Heart right ventricle (tissue), 16 donors: ENCODE results near the gene SLC30A7. TPM values are rescaled to one million over a fixed set of nuclear protein-coding genes. Genes with fewer than 3 reads are reported as not detected.

ENCODE experiments used
- ATAC-seq, 8 donors: fragments of 200-7000 bp; cut with Tn5 transposase; one replicate each; pipeline ENCODE4 v1.9.1; 2020; ENCODE audit warnings: mild to moderate bottlenecking in 8 of 8, moderate library complexity in 8 of 8, moderate number of reproducible peaks in 1 of 8
- DNase-seq, 2 donors: peaks; one replicate each; pipeline ENCODE4 v3.0.0-alpha.2; 2020
- H3K27ac ChIP-seq, 10 donors: fragments of 200-600 bp; sonication (generic) in 2 of 10; one replicate each; pipeline versions ENCODE4 v1.5.0 to v1.8.0; 2020 to 2022; ENCODE audit warnings: mild to moderate bottlenecking in 3 of 10
- H3K27me3 ChIP-seq, 7 donors: fragments of 200-600 bp; one replicate each; pipeline ENCODE4 v1.8.0; 2021 to 2022; ENCODE audit warnings: mild to moderate bottlenecking in 2 of 7
- H3K36me3 ChIP-seq, 9 donors: fragments of 200-600 bp; sonication (generic) in 1 of 9; one replicate each; pipeline versions ENCODE4 v1.5.0 to v1.8.0; 2020 to 2022; ENCODE audit warnings: mild to moderate bottlenecking in 2 of 9
- H3K4me1 ChIP-seq, 9 donors: fragments of 200-600 bp; sonication (generic) in 1 of 9; one replicate each; pipeline versions ENCODE4 v1.5.0 to v1.8.0; 2020 to 2022; ENCODE audit warnings: mild to moderate bottlenecking in 4 of 9
- H3K4me3 ChIP-seq, 10 donors: fragments of 200-600 bp; sonication (generic) in 2 of 10; one replicate each; pipeline versions ENCODE4 v1.5.0 to v1.8.0; 2020 to 2022; ENCODE audit warnings: mild to moderate bottlenecking in 7 of 10, moderate library complexity in 2 of 10
- H3K9me3 ChIP-seq, 11 donors: fragments of 200-600 bp in 10 of 11; sonication (generic) in 2 of 11; one replicate each; pipeline versions ENCODE4 v1.5.0 to v1.8.0; 2013 to 2022; ENCODE audit warnings: mild to moderate bottlenecking in 2 of 11, control low read depth in 1 of 11, moderate library complexity in 1 of 11
- WGBS, 2 donors: extraction: QIAGEN DNeasy Blood & Tissue Kit; methylation state at CpG; one replicate each; pipeline ENCODE4 v1.1.7; 2013; ENCODE audit warnings: inconsistent platforms in 1 of 2; 5-methylcytosine and 5-hydroxymethylcytosine counted together
- intact Hi-C, 10 donors: fragments of 100-400 bp; cut with DNase I; formaldehyde crosslinking; loops; one replicate each; pipeline versions ENCODE4 v1.11.1 to v1.14.2; 2022
- polyA plus RNA-seq, 2 donors: library from polyadenylated mRNA; stranded (reverse); fragments of 200-250 nt; gene quantifications; one replicate each; pipeline ENCODE4 v1.2.3, GENCODE V29; 2013
- total RNA-seq, 10 donors: library from RNA; stranded (reverse); fragmentation: NEBNext Ultra II Directional in 3 of 10; extraction: Animal tissue kit (Norgen Biotek cat#: 25700) in 3 of 10; gene quantifications; one replicate each; pipeline versions ENCODE4 v1.2.1 to v1.2.4, GENCODE V29; 2021 to 2023
- TF ChIP-seq, protein P1 (sequence below), 9 donors: fragments of 200-600 bp; sonication (generic) in 2 of 9; IDR thresholded peaks; one replicate each; pipeline versions ENCODE4 v1.5.0 to v1.8.0; 2021 to 2022; ENCODE audit warnings: antibody characterized with exemption in 9 of 9, mild to moderate bottlenecking in 5 of 9, moderate library complexity in 1 of 9
- donor health status: Arrhythmogenic right ventricular cardiomyopathy.
- donor health status: ischemic (EF 13 %, LVEDD 7.1; RV severe dilation, severe dysfunction).
- donor health status: healthy with polysubstance abuse.
- donor health status: DM: no; HTN: yes; CAD: no.
- donor health status: DM: no; HTN: no; CAD: no.
- donor health status: ischemic (EF 25% LVEDD 6.9; RV normal size, moderate dysfunction).
- donor health status: ischemic (EF 25% LVEDD 5.7; RV mildly dilated, moderate dysfunction).
- donor health status: healthy.
- donor health status: DM: yes; HTN: yes; CAD: no.
- donor health status: Ischemic cardiomyopathy.
- donor health status: ischemic (EF 35%, LVEDD 5.7; RV mildly dilated, moderate dysfunction).
- donor health status: nonischemic (EF 11% LVEDD 7.7; RV severe dilation, severe dysfunction).
- donor health status: DM: yes; HTN: yes; CAD: no.
- donor health status: PGD.
- donor health status: ischemic (EF 29% LVEDD 5.4; RV normal size, mild dysfunction).
- donor health status: nonischemic (EF 23%, LVEDD 6.1; RV moderate dilation, normal function).

Gene SLC30A7
- total and polyA plus RNA-seq, 12 donors = 1.7 to 16.2 (median 5.7) TPM

DNA sequence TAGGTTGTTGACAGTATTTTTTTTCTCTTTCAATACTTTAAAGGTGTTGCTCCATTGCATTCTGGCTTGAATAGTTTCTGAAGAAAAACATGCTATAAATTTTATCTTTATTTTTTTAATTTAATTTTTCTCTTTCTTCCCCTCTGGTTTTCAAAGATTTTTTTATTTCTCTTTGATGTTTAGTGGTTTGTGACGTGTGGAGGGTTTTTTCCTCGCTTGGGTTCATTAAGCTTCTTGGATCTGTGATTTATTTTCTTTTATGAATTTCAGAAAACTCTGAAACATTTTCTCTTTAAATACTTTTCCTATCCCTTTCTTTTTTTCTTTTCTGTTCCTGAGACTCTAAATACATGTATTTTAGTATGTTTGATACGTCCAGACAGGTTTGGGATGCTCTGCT lies 9.3 kb downstream of the SLC30A7 start:
- H3K27ac ChIP-seq = no peak overlapping the region
- intact Hi-C loops = no loop called here
- no peak for ATAC-seq
- peaks cover 0 to 11% (median 0%) of the 10 kb centered on the region in 11 donors for H3K9me3 ChIP-seq
- no peak for DNase-seq
- H3K4me1 ChIP-seq = no peaks in the 10 kb centered on the region
- TF ChIP-seq, protein P1, sequence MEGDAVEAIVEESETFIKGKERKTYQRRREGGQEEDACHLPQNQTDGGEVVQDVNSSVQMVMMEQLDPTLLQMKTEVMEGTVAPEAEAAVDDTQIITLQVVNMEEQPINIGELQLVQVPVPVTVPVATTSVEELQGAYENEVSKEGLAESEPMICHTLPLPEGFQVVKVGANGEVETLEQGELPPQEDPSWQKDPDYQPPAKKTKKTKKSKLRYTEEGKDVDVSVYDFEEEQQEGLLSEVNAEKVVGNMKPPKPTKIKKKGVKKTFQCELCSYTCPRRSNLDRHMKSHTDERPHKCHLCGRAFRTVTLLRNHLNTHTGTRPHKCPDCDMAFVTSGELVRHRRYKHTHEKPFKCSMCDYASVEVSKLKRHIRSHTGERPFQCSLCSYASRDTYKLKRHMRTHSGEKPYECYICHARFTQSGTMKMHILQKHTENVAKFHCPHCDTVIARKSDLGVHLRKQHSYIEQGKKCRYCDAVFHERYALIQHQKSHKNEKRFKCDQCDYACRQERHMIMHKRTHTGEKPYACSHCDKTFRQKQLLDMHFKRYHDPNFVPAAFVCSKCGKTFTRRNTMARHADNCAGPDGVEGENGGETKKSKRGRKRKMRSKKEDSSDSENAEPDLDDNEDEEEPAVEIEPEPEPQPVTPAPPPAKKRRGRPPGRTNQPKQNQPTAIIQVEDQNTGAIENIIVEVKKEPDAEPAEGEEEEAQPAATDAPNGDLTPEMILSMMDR (IDR thresholded peaks at IDR 0.05) = no peak
- 99 to 100% methylated on average over 3 of the region's 3 CpGs for WGBS, 2 donors
- no peaks in the 10 kb centered on the region for H3K27me3 ChIP-seq
- H3K4me3 ChIP-seq = no peak overlapping the region
- peaks cover 0 to 99% (median 15%) of the 10 kb centered on the region in 9 donors for H3K36me3 ChIP-seq

DNA sequence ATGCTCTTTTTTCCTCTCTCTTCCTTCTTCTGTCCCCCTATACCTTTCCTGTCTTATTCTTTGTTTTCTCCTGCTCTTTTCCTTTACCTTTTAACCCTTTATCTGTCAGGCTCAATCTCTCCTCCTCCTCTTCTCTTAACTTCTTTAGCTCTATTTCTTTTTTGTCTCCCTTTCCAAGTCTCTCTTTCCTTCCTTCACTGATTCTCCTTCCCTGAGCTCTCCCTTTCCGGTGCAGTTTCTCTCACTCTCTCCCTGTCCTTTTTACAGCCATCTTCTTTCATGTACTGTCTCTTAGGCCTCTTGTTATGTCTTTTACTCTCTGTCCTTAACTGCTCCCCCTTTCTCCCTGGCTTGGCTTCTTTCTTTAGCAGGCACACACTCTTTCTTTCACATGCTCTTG lies 12.0 kb downstream of the SLC30A7 start:
- WGBS, 2 donors = 76 to 96% methylated on average over 1 of the region's 1 CpG
- Histone ChIP-seq H3K27ac (no peak overlapping the region), H3K4me1 (no peaks in the 10 kb centered on the region), H3K27me3 (no peaks in the 10 kb centered on the region), H3K36me3 (peaks cover 0 to 100% (median 22%) of the 10 kb centered on the region in 9 donors), H3K9me3 (peaks cover 0 to 11% (median 0%) of the 10 kb centered on the region in 11 donors), H3K4me3 (no peak overlapping the region)
- DNase-seq (no peak), ATAC-seq (no peak)
- intact Hi-C loops = no loop called here
- TF ChIP-seq, protein P1 (IDR thresholded peaks at IDR 0.05) = no peak

DNA sequence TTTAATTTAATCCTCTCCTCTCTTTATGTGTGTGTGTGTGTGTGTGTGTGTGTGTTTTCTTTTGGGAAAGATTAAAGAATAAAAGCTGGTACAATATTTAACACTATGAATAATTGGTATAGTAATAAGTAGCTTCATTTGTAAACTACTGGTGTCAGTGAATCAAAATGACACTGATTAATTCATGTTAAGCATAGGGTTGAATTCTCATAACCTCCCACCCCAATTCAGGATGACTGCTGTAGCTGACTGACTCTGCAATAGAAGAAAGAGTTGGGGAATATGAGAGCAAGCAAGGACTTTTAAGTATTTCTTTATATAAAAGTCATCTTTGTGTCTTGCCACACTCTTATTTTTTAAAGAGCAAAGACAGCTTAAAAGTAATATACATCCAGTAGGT lies 13.1 kb downstream of the SLC30A7 start:
- DNase-seq = no peak
- ATAC-seq = no peak
- no peaks in the 10 kb centered on the region for H3K27me3 ChIP-seq
- H3K27ac ChIP-seq = no peak overlapping the region
- peaks cover 0 to 100% (median 28%) of the 10 kb centered on the region in 9 donors for H3K36me3 ChIP-seq
- TF ChIP-seq, protein P1 (IDR thresholded peaks at IDR 0.05) = no peak
- H3K4me1 ChIP-seq = no peaks in the 10 kb centered on the region
- peaks cover 0 to 11% (median 0%) of the 10 kb centered on the region in 11 donors for H3K9me3 ChIP-seq
- H3K4me3 ChIP-seq = no peak overlapping the region
- intact Hi-C loops = no loop called here

DNA sequence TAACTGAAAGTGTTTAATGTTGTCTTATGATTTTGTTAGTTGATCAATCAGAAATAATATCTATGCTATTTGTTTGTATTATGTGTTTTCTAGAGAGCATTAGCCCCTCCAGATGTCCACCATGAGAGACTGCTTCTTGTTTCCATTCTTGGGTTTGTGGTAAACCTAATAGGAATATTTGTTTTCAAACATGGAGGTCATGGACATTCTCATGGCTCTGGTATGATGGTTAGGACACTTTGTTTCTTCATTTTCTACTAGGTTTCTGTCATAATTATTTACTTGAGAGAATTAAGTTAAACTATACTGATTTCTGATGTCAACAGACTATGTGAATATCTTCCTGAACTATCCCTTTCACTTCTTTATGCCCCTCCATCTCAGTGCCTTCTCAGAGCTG lies 16.1 kb downstream of the SLC30A7 start:
- Histone ChIP-seq H3K27me3 (no peaks in the 10 kb centered on the region), H3K9me3 (no peaks in the 10 kb centered on the region), H3K4me1 (no peaks in the 10 kb centered on the region), H3K27ac (no peak overlapping the region), H3K4me3 (no peak overlapping the region), H3K36me3 (peaks cover 0 to 99% (median 34%) of the 10 kb centered on the region in 9 donors)
- intact Hi-C loops = loop anchor here in 1 of 10 donors (10.0 kb wide), 1 partner anchor 443 kb away; no protein-coding TSS in a partner anchor
- TF ChIP-seq, protein P1 (IDR thresholded peaks at IDR 0.05) = no peak
- ATAC-seq (no peak), DNase-seq (no peak)
